ENCODE data around the gene BRD7. TPM values are rescaled to one million over a fixed set of nuclear protein-coding genes. Genes with fewer than 3 reads are reported as not detected.

The BRD7 gene
- total RNA-seq, 1 experiment from 2014 or later = 45.6 TPM

GRCh38 chr16:50286681-50287080 is 82.1 kb downstream of the BRD7 start:
- no peak for TF ChIP-seq TCF7L2 (IDR thresholded peaks at IDR 0.05; ENCODE audit: low read depth, low read length)
- TF ChIP-seq SIN3A (IDR thresholded peaks at IDR 0.05; ENCODE audit: borderline replicate concordance, insufficient read depth, low read depth, low read length) = no peak
- TF ChIP-seq POLR2AphosphoS5 (IDR thresholded peaks at IDR 0.05; ENCODE audit: low read depth, low read length) = no peak
- no peak for TF ChIP-seq REST (IDR thresholded peaks at IDR 0.05; ENCODE audit: insufficient read depth in 1 of 2, low read depth in 2 of 2, low read length in 1 of 2)
- TF ChIP-seq CTCF (IDR thresholded peaks at IDR 0.05) = no peak

GRCh38 chr16:50285406-50286003 is 83.3 kb downstream of the BRD7 start:
- H3K9me3 ChIP-seq (ENCODE audit: control insufficient read depth, insufficient read depth, low read depth, low read length) = no peaks in the 10 kb centered on the region
- H3K36me3 ChIP-seq (ENCODE audit: control insufficient read depth, insufficient read depth, low read length) = no peaks in the 10 kb centered on the region
- no peak overlapping the region for H3K27ac ChIP-seq (ENCODE audit: low read length)
- no peak for TF ChIP-seq TCF7L2 (IDR thresholded peaks at IDR 0.05; ENCODE audit: low read depth, low read length)
- TF ChIP-seq SIN3A (IDR thresholded peaks at IDR 0.05; ENCODE audit: borderline replicate concordance, insufficient read depth, low read depth, low read length) = no peak
- no peak for TF ChIP-seq CTCF (IDR thresholded peaks at IDR 0.05)
- no peak for TF ChIP-seq REST (IDR thresholded peaks at IDR 0.05; ENCODE audit: insufficient read depth in 1 of 2, low read depth in 2 of 2, low read length in 1 of 2)
- TF ChIP-seq POLR2AphosphoS5 (IDR thresholded peaks at IDR 0.05; ENCODE audit: low read depth, low read length) = no peak
- intact Hi-C loops (cut with micrococcal nuclease; ENCODE audit: unreplicated experiment) = no loop called here
- no peak overlapping the region for H3K4me3 ChIP-seq (ENCODE audit: low read depth in 2 of 2, low read length in 2 of 2)
- no TSS peak for BruUV-seq (replicated peaks)
- in situ Hi-C loops (cut with HindIII; ENCODE audit: low pct_unique_long_range_greater_than_20kb, low sequenced_read_pairs) = no loop called here
- POLR2A ChIA-PET = no interaction called here
- H3K27me3 ChIP-seq (ENCODE audit: control insufficient read depth, insufficient read depth, low read length) = no peaks in the 10 kb centered on the region
- ATAC-seq (no peak), DNase-seq (ENCODE audit: low read depth, low spot score) (no peak)
- no peaks in the 10 kb centered on the region for H3K4me1 ChIP-seq (ENCODE audit: control insufficient read depth, insufficient read depth, low read length)
- CTCF ChIA-PET = no interaction called here

More at GRCh38 chr16:50286681-50287080, 82.1 kb downstream of the BRD7 start:
- in situ Hi-C loops (cut with HindIII; ENCODE audit: low pct_unique_long_range_greater_than_20kb, low sequenced_read_pairs) = no loop called here
- BruUV-seq (replicated peaks) = no TSS peak
- no peak overlapping the region for H3K27ac ChIP-seq (ENCODE audit: low read length)
- DNase-seq (ENCODE audit: low read depth, low spot score) (no peak), ATAC-seq (no peak)
- H3K9me3 ChIP-seq (ENCODE audit: control insufficient read depth, insufficient read depth, low read depth, low read length) = no peaks in the 10 kb centered on the region
- H3K4me3 ChIP-seq (ENCODE audit: low read depth in 2 of 2, low read length in 2 of 2) = no peak overlapping the region
- H3K36me3 ChIP-seq (ENCODE audit: control insufficient read depth, insufficient read depth, low read length) = no peaks in the 10 kb centered on the region
- intact Hi-C loops (cut with micrococcal nuclease; ENCODE audit: unreplicated experiment) = no loop called here
- CTCF ChIA-PET = interaction anchor here (0.7 kb wide), 1 partner anchor 9 kb away, joined by 20 read pairs; no protein-coding TSS in a partner anchor
- POLR2A ChIA-PET = interaction anchor here (0.7 kb wide), 1 partner anchor 15 kb away, joined by 7 read pairs; no protein-coding TSS in a partner anchor
- no peaks in the 10 kb centered on the region for H3K27me3 ChIP-seq (ENCODE audit: control insufficient read depth, insufficient read depth, low read length)
- H3K4me1 ChIP-seq (ENCODE audit: control insufficient read depth, insufficient read depth, low read length) = no peaks in the 10 kb centered on the region
